Cerebellar cortex (tissue), 1 donor: ENCODE data around the gene STK39.

Experiments
- DNase-seq: peaks from one replicate; pipeline ENCODE4 v3.0.0-alpha.2; 2015; ENCODE audit warnings: low spot score

The STK39 gene

GRCh38 chr2:168003876-168004275 is 243.5 kb downstream of the STK39 start:
- no peak for DNase-seq

DNA sequence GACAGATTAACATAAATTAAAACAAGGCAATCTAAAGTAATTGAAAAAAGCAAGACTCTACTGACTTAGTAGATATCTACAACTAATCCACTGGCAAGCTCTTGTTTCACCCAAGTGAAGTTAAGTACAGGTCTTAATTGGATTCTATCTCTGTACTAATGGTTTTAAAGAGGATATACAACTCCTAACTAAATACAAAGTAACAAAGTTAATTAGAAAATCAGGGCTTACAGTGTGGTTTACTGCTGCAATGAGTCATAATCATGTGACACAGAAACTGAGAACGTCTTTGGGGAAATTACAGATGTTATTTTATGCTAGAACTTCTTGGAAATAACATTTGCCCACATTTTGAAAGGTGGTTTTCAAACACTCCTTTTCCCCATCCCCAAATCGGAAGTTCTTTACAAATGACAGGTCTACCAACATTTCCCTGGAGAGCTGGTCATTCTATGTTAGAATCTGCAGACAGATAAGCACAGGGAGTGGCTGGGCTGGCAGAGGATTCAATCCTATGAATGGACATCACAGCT is 245.3 kb downstream of the STK39 start:
- DNase-seq: no peak

DNA sequence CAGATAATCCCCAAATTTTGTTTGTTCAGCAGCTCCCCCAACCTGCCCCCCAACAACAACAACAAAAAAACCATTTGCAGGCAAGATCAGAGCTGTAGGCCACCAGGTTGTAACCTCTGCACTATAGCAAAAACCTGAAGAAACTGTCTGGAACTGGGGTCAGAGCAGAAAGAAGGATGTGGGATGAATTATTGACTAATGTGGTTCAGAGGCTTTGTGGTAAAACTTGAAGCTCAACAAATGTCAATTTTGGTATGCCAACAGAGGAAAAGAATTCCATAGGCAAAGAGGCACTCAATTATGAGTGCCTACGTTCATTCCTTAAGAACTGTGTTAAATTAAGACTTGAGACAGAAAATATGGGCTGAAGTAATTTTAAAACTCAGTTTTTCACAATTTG is 255.1 kb downstream of the STK39 start:
- no peak for DNase-seq

GRCh38 chr2:167990062-167990461 is 257.3 kb downstream of the STK39 start:
- DNase-seq: peak; percentile 73

GRCh38 chr2:167988296-167988695 is 259.1 kb downstream of the STK39 start:
- no peak for DNase-seq

- no peak for DNase-seq
Measured at GRCh38 chr2:167987558-167987957, 259.8 kb downstream of the STK39 start.

- DNase-seq: no peak
Measured at GRCh38 chr2:167987026-167987425, 260.4 kb downstream of the STK39 start.

GRCh38 chr2:167986223-167986622 is 261.2 kb downstream of the STK39 start:
- no peak for DNase-seq

DNA sequence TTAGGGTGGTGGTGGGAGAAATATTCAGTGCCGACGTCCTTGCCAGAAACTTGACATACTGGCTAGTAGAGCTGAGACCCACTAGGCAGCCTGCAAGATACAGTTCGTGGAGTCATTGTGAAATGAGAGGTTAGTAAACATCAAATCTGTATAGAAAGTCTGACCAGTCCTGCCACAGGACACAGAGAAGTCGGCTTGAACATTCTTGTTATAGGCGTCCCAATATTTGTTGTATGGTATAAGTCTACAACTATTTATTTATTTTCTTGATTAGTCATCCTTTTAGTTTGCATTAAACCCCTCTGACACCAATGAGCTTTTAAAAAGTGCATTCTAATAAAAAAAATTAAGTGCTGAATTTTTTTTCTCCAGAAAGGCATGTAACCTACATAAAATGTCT is 265.4 kb downstream of the STK39 start:
- DNase-seq: no peak

- no peak for DNase-seq
Measured at GRCh38 chr2:167980439-167980838, 267.0 kb downstream of the STK39 start.

GRCh38 chr2:167972746-167973145 is 274.6 kb downstream of the STK39 start:
- no peak for DNase-seq

DNA sequence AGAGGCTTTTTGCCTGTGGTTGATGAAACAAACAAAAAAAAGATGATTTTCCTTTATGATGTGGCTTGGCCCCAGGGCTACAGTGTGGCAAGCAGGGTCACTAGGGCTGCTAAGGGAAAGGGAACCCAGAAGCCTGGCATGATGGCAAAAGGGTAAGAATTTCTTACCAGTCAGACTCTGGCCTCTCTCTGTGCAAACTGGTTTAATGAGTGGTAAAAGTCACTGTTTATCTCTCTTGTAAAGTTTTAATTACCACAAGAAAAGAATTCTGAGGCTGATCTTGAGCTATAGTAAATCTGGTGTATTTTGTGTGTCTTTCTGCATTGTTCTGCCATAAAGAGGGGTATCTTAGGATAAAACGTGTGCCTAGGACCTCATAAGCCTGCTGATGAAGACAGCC is 275.4 kb downstream of the STK39 start:
- DNase-seq: no peak

DNA sequence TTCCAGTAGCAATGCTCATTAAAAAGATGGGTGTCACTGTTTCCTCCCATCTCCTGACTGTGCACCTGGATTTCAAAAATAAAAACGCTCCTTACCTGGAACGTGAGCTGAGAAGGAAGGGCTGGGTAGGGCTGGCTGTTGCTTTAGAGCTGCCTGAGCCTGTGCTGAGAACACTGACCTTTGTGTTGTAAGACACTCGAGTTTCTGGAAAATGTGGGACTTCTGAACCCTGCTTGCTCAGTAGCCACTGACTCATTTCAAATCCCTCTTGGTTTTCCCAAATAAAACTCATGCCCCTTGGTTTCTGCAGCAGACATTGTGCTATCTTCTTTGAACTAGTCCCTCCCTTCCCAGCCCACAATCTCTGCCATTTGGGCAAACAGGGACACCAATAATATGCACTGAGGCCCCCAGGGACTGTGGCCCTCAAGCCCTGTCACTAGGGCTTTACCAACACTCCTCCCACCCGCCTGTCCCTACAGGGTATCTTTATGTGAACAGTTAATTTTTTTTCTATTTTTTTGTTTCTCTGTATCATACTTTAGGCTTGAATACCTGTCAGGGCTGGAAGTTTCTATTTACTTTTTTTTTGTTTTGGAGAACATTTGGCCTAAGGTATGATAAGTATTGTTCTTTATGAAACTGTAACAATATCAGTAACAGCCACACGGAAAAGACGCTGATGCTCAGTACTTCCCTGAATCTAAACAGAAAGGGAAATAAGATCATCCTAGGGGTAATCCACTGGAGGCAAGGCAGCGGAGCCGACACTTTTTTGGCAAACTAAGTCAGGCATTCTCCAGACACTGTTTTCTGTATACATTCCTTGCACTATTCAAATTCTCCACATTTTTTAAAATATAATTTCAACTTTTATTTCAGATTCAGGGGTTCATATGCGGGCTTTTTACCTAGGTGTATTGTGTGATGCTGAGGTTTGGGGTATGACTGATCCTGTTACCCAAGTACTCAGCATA is 280.2 kb downstream of the STK39 start:
- no peak for DNase-seq

- DNase-seq: no peak
Measured at GRCh38 chr2:167965907-167966761, 281.3 kb downstream of the STK39 start.

- DNase-seq: no peak
Measured at GRCh38 chr2:167964650-167965413, 282.6 kb downstream of the STK39 start.

DNA sequence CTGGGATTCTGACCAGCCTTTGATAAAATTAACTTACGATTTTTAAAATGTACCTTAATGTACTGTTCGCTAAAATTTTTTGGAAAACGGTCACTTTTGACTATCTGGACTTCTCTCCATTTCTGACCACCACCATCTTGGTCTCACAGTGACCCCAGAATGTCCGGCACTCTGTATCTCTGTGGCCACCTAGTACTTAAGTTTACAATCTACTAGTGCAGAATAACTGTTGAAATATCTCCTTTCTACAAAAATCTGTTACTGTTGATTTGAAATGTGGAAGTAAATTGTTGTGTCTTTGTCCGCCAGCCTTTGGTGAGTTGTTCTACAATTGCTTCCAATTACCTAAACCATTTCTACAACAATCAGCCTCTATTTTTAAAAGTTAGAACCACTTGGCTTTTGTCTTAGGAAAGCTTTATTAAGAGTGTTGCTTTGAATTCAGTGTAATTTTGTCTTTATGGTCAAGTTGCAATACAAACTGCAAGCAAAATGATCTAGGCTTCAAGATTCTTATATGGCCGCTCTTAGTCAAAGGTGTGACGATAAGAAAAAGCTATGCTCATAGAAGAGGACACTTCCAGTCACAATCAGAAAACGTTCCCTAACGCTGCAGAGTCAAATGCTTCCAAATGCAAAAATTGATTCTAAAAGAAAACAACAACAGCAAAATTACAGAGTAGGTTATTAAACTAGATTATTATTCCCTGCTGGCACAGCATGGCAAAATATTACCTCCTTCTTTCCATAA is 283.3 kb downstream of the STK39 start:
- no peak for DNase-seq

- no peak for DNase-seq
Measured at GRCh38 chr2:167962436-167963226, 284.8 kb downstream of the STK39 start.

DNA sequence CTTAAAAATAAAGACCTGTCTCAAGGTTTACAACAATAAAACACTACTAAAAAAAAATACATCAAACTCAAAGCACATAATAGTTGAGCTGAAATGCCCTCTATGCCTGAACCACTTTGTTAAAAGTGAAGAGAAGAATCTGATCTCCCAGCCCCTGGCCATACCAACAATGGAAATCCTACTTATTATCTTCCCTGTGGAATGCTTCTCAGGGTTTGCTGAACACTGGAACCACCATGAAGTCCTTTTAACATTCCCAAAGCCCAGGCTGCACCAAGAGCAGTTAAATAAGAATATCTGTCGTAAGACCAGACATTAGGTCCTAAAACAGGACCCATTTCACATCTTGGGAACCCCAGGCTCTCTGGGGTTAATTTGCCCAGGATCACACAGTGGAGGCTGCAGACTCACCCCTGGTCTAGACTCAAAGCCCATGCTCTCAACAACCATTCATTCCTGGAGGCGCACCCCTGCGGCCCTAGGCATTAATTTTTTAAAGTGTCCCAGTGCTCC is 285.8 kb downstream of the STK39 start:
- DNase-seq: no peak

- no peak for DNase-seq
Measured at GRCh38 chr2:167960089-167960747, 287.2 kb downstream of the STK39 start.

DNA sequence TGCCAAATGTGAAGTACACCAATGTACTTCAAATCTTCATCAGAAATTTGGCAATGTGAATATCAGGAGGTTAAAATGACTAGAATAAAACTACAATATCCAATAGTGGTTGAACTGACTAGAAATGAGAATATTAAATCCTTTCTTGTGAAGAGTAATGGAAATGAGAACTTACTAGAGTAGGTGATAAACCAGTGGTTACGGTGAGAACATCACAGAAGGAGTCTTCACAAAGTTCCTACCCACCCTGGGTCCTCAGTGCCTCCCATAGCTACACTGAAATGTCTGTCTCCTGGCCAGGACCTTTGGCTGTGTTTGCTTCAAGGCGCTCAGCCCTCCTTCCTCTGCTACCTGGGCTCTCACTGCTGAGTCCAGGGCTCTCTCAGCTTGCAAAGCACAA is 289.7 kb downstream of the STK39 start:
- no peak for DNase-seq
